ENCODE data around the gene LBP.
"Not testable (repeated sequence)": the region's sequence is repeated elsewhere in the genome, so short reads cannot be mapped to it uniquely, and the experiment has no call there.

The LBP gene

DNA sequence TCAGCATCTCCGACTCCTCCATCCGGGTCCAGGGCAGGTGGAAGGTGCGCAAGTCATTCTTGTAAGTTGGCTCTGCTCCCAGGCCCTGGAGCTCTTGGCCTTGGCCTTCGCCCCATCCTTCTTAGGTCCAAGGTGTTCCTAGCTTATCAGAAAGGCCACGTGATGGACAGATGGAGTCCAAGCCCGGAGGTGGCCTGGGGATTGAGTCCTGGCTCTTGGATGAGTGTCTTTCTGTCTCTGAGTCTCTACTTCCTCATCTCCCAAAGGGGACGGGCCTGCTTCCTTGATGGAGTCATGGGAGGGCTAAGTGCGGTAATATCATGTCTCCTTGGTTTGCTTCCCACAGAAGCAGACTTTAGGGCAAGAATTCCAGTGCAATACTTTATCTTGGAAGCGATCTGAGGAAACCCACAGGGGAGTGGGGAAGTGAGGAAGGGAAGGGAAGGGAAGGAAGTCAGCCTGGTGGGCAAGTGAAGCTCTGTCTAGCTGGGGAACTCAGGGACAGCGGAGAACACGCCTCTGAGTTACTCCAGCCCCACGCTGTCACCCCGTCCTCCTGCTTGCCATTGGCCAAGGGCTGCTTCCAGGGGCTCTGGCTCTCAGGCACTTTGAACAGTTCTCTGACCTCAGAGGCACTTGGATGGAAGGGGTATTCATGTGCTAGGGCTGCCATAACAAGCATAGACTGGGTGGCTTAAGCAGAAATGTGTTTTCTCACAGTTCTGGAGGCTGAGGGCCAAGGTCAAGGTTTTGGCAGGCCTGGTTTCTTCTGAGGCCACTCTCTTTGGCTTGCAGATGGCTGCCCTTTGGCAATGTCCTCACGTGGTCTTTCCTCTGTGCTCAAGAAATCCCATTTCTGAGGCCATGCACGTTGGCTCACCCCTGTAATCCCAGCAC, 4.8 kb downstream of the LBP start:
- no peak for DNase-seq

DNA sequence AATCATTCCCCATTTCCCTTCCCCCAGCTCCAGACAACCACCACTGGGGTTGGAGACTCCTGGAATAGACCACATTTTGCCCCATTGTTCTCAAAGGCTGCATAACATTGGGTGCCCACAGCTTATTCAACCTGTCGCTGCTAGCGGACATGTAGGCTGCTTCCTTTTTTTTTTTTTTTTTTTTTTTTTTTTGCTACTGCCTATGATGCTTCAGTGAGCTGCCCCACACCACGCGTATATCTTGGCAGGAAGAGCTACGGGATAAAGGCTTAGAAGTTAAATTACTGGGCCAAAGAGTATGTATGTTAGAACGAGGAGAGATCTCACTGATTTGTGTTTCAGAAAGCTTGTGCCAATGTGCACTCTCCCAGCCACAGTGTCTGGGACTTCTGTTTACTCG, 7.0 kb downstream of the LBP start:
- DNase-seq: no peak

DNA sequence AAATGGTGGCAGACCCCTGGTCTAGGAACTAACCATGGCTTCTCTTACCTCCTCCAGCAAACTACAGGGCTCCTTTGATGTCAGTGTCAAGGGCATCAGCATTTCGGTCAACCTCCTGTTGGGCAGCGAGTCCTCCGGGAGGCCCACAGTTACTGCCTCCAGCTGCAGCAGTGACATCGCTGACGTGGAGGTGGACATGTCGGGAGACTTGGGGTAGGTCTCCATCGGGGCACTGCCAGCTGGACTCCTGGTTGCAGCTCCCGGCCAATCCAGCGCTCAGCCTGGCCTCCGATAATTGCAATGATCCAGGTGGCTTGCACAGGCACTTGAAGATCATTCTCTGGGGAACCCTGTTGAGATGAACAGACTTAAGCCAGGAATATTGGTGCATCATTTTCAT, 7.9 kb downstream of the LBP start:
- no peak for DNase-seq

DNA sequence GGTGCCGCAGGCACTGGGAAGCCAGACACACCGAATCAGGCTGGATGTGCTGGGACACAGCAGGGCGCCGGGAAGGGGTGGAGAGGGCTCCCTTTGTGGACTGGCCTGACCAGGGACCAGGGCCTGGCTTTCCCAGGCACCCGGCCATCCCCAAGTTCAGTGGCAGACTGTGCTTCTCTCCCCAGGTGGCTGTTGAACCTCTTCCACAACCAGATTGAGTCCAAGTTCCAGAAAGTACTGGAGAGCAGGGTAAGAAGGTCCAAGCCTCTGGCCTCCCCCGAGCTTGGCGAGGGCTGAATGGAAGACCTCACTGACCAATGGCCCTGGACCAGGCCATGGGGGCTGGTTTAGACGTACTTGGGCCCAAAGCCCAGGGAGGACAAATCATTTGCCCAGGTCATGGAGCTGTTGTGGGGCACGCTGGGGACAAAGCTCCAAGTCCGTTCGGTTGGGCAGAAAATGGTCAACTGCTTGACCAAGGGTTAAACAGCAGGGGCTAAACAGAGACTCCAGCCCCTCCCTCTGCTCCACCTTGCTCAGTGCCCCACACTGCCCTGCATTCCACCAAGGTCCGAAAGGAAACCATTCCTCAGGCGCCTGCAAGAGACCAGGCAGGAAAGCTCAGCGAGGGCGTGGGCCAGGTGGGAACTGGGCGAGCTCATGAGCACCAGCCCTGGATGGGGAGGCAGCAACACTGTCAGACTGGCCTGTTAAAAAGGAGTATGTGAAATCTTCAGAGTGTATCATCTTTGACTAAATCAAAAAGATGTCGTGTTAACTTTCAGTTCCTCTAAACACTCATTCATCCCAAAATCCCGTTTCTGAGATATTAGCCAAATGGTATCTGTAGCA, 9.1 kb downstream of the LBP start:
- no peak for DNase-seq

DNA sequence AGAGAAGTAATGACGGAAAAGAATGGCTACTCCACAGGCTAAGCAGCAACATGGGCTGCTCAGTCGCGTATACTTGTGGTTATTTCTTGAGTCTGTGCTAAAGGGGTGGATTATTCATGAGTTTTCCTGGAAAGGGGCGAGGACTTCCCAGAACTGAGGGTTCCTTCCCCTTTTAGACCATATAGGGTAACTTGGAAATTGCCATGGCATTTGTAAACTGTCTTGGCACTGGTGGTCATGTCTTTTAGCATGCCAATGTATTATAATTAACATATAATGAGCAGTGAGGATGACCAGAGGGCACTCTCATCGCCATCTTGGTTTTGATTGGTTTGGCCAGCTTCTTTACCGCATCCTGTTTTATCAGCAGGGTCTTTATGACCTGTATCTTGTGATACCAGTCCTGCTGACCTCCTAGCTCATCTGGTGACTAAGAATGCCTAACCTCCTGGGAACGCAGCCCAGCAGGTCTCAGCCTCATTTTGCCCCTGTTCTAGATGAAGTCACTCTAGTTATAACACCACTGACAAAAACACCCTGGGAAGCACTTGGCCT, 11.4 kb downstream of the LBP start:
- no peak for DNase-seq

DNA sequence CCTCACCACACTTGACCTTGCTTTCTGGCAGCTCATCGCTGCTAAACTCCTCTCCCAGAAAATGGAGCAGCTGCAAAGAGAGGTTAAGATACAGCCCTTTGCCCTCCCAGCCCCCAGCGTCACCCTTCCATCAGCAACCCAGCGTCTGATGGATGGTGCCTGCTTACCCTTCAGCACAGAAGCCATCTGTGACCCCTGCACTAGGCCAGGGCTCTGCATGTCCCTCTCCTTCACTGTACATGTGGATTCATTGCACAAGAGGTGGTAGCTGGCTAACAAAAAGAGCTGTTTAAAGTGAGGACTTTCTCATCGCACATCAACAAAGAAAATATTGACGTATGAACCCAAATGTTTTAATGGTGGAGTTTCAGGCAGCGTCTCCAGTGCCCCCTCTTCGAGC, 12.3 kb downstream of the LBP start:
- DNase-seq: no peak

DNA sequence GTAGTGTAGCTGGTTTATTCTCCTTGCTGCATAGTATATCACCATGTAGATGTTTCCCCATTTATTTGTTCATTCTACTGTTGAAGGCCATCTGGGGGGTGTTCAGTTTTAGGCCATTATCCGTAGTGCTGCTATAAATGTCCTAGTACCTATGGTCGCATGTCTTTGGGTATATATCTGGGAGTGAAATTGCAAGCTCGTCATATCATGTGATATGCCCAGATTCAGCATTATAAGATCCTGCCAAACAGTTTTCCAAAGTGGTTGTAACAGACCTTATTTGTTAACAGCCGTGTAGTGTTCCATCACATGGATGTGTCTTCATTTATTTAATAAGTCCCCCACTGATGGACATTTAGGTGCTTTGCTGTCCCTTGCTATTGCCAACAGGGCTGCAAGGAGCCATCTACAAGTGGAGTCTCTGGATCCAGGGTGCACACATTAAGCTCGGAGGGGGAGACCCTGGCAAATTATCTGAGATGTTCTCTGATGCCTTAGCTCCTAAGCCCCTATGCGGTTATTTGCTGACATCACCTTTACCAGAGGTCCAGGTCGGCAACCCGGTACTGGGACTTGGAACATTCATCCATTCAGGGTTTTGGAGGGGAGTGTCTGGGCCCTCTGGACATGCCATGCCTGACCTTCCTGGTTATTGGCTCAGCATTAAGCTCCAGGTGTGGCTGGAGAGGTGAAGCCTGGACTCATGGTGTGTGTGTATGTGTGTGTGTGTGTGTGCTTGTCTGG, 16.9 kb downstream of the LBP start:
- no peak for DNase-seq

DNA sequence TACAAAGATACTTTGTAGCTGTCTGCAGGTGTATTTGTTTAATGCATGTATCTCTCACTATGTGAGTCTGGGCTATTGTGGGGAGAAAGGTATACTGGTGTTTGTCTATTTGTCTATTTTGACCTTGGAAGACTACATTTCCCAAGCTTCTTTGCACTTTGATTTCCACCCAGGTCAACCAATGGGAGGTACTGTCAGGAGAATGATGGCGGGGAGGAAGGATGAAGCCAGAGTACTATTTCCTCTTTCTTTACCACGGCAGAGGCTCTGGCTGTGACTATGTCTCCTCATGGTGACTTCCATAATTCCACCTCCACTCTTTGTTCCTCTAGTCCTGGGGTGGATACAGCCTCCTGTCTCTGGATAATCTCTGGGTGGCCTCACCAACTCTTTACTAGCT, 23.1 kb downstream of the LBP start:
- no peak for DNase-seq

DNA sequence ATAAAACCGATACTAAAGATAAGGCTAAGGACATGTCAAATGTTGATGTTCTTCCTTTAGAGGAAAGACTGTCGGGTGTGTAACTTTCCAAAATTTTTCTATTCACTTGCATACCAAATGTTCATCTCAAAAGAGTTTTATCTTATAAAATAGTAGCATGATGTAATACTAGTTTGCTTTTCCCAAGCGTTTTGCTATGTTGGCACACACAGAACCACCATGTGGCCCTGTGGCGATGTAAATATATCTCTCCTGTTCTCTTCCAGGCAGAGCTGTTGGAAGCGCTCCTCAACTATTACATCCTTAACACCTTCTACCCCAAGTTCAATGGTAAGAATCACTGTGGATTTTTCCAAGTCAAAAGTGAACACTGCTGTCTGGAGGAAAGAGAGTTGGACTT, 26.5 kb downstream of the LBP start:
- no peak for DNase-seq

DNA sequence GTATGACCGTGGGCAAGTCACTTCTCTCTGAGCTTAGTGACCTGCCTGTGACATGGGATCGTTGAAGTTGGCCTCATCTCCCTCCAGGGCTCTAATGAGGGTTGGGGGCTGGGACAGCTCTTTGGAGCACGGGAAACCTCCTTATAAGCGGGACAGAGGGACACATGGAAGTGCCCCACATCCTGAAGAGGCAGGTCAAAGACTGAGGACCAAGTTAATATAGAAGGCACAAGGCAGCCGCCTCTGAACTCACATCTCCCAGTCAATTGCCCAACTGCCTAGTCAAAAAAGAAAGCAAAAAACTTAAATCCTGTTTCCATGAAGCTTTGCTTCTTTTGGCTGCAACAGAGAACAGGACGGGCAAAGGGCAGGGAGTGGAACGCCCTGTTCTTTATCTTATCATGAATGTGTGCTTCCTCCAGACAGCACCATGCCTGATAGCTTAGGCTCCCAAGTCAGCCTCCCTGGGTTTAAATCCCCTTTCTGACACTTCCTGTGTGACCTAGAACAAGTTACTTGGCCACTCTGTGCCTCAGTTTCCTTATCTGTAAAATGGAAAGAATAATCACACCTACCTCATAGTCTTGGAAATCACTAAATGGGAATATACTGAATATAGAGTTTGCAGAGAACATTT, 27.1 kb downstream of the LBP start:
- DNase-seq: no peak

DNA sequence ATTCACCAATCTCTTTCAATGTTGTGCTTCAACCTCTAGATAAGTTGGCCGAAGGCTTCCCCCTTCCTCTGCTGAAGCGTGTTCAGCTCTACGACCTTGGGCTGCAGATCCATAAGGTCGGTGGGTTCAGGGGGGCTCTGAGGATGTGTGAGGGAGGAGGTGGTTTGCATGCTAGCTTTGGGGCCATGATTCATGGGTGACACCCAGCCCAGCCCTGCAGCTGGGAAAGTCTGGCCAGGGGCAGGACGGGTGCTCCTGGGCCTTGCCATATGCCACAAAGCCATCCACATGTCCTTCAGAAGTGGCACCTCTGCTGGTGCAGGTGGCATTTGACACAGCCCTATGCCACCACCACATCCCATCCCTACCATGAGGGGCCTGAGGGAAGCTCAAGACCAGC, 27.6 kb downstream of the LBP start:
- DNase-seq: no peak

DNA sequence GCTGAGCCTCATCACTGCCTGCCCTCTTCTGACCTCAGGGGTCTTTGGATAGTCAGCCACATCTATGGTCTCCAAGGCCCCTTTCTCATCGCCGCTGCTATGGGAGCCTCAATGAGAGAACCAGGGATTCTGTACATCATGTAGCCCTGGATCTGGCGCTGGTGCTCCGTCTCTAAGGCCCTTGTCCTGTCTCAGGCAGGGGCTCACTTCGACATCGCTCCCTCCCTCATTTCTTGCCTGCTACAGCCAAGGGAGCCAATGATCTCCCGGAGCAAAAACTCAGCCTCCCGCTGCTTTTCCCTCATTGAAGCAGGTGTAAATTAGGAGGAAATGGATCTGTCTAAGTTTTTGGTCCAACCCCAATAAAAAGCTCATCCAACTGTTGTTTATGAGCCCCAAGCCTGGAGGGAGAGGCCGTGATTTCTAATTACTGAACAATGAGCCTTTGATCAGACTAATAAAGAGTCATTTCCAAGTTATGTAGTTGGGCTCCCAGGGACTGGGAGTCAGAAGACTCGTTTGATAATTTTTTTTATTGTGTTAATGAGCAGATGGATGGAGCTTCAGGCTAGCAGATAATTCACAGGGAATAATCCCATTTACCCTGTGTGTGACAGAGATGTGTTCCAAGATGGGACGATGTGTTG, 30.9 kb downstream of the LBP start:
- DNase-seq: no peak

DNA sequence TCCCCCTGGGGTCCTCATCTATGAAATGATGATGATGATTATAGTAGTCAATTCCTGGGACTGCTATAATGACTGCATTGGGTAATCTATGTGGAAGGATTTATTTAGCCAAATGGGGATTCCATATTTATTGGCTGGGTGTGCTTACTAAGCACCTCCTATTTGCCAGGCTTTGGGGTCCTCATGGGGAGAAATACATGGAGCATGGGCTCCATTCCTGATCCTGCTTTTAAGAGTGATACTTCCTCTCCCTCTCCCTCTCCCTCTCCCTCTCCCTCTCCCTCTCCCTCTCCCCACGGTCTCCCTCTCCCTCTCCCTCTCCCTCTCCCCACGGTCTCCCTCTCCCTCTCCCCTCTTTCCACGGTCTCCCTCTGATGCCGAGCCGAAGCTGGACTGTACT, 31.6 kb downstream of the LBP start:
- not testable (repeated sequence) for DNase-seq

DNA sequence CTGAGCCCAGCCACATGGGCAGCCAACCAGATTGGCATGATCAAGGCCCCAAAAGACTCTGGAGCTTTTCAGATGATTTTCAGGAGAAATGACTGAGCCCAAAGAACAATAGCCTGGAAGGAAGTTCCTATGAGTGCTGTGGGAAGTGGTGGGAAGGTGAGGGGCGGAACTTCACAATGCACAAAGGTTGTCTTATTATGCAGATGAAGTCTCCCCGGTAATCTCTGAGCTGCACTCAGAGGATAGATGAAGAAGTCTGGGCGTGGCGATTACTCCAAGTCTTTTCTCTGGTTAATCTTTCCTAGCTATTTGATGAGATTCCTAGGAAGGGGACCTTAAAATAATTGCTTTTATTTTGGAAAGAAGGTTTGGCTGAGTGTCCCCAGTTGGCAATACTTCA, 36.9 kb downstream of the LBP start:
- DNase-seq: no peak

DNA sequence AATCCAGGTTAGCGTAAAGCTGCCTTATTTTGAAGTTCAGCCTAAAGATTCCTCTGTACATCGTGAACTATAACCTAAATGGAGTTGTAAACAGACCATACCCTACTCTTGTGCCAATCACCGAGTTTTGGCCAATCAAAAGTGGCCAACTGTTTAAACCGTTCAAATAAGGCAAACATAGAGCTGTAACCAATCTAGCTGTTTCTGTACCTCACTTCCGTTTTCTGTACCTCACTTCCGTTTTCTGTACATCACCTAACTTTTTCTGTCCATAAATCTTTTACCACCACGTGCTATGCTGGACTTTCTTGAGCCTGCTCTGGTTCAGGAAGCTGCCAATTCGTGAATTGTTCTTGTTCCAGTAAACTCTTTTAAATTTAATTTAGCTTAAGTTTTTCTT, 39.7 kb downstream of the LBP start:
- DNase-seq: no peak

DNA sequence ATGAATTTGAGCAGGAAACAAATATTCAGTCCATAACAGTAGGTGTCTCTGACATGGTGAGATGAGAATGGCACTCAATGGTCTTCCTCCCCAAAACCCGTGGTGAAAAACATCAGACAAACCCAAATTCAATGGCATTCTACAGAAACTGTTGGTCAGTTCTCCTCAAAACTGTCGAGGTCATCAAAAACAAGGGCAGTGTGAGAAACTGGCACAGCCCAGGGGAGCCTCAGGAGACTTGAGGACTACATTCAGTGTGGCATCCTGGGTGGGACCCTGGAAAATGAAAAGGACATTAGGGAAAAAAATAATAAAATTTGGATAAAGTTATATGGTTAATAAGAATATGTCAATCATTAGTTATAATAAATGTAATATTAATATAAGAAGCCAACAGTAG, 40.6 kb downstream of the LBP start:
- DNase-seq: no peak

DNA sequence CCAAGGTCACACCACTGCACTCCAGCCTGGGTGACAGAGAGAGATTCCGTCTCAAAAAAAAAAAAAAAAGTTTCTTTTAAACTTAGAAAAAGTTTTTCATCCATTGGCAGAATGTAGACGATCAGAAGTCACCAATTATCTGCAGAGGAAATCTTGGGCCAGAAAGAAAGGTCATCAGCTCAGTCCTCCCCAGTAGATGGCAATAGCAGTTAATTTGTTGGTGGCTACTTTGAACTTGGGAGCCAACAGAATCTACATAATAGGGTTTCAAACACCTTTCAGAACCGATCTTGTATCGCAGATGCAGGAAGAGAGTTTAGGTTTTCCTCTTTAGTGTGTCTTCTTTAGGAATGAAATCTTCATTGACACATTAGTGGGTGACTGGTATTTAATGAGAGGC, 41.7 kb downstream of the LBP start:
- no peak for DNase-seq

DNA sequence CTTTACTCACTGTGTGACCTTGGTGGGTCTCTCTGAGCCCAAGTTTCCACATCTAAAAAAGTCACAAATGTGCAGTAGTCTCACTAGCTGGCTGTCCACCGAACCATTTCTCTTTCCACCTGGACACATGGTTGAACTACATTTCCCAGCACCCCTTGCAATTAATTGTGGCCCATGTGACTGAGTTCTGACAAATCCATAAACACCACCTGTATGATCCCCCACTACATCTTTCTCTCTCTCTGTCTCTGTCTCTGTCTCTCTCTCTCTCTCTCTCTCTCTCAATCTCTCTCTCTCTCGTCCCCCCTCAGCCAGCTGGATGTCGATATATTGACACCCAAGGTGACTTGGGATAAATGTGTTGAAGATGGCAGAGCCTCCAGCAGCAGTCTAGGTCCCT, 46.1 kb downstream of the LBP start:
- DNase-seq: no peak

DNA sequence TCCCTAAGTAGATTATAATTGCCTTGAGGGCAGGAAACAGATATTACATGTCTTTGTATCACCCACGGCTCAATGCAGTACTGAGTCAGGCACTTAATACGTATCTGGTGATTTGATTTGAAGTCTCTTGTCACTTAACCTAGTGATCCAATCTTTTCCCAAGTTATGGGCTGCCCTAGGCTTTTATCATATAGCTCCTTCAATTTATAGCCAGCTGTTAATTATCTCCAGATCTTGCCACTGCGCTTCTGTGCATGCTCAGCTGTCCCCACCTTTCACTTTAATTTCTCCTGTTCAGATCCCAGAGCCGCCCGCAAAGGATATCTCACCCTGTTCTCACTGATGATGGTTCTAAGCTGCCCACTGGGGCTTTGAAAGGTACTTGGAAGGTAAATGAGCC, 47.0 kb downstream of the LBP start:
- DNase-seq: no peak

DNA sequence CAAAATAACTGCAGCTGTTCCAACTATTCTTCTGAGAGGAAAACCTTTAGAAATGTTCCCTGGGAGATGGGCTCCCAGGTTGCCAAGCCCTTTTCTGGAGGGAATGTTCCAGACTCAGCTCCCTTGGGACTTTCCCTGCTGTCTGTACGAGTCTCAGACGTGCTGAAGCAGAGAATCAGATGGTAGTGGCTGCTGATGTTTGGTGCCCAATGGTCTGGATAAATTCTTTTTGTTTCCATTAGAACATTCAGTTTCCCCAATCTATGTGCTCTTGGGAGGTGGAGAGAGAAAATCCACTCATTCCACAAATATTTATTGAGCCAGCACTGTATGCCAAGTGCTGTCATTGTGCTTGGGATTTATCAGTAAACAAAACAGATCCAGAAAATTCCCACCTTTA, 48.9 kb downstream of the LBP start:
- DNase-seq: no peak

DNA sequence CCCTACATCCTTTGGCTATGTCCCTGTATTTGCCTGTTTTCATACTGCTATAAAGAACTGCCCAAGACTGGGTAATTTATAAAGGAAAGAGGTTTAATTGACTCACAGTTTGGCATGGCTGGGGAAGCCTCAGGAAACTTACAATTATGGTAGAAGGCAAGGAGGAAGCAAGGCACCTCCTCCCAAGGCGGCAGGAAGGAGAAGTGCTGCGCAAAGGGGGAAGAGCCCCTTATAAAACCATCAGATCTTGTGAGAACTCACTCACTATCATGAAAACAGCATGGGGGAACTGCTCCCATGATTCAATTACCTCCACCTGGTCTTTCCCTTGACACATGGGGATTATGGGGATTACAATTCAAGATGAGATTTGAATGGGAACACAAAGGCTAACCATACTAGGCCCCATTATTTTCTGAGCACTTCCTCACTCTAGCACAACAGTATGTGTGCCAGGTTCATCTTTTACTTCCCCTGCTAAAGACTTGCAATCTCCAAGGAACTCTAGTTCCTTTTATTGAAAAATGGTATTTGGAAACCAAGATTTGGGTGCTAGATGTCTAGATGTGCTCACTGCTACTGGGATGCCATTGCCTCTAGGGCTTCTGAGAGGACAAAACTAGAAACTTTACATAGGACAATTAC, 49.6 kb downstream of the LBP start:
- DNase-seq: not testable (repeated sequence)

DNA sequence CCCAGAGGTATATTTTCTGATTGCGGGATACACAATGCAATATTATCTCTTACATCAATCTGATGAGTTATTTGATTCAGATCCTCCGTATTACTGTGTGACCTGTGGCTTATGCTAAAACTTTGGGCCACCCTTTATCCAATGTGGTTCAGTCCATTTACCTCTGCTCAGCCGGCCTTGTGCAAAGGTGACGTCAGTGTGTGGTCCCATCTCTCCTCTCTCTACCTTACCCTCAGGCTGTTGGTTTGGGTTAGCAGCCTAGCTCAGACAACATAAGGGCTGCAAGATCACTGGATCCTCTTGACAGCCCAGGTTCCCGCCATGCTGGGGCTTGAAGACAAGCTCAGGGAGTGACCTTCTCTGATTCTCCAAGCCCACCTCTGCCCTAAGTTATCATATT, 55.8 kb downstream of the LBP start:
- DNase-seq: no peak

All from NCI-H2081 treated with DMSO at 0.1 percent for 48 hours (cell line).